GM18868 (cell line): ENCODE measurements around the gene EBF3.

Experiments
- ATAC-seq: cut with Tn5 transposase; IDR thresholded peaks from one replicate; pipeline ENCODE4 v1.9.1; 2021; ENCODE audit warnings: mild to moderate bottlenecking, moderate library complexity; ENCODE audit not compliant: unreplicated experiment

The EBF3 gene, protein sequence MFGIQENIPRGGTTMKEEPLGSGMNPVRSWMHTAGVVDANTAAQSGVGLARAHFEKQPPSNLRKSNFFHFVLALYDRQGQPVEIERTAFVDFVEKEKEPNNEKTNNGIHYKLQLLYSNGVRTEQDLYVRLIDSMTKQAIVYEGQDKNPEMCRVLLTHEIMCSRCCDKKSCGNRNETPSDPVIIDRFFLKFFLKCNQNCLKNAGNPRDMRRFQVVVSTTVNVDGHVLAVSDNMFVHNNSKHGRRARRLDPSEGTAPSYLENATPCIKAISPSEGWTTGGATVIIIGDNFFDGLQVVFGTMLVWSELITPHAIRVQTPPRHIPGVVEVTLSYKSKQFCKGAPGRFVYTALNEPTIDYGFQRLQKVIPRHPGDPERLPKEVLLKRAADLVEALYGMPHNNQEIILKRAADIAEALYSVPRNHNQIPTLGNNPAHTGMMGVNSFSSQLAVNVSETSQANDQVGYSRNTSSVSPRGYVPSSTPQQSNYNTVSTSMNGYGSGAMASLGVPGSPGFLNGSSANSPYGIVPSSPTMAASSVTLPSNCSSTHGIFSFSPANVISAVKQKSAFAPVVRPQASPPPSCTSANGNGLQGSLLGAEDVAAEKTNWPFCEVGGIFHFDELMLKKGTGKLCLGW

DNA sequence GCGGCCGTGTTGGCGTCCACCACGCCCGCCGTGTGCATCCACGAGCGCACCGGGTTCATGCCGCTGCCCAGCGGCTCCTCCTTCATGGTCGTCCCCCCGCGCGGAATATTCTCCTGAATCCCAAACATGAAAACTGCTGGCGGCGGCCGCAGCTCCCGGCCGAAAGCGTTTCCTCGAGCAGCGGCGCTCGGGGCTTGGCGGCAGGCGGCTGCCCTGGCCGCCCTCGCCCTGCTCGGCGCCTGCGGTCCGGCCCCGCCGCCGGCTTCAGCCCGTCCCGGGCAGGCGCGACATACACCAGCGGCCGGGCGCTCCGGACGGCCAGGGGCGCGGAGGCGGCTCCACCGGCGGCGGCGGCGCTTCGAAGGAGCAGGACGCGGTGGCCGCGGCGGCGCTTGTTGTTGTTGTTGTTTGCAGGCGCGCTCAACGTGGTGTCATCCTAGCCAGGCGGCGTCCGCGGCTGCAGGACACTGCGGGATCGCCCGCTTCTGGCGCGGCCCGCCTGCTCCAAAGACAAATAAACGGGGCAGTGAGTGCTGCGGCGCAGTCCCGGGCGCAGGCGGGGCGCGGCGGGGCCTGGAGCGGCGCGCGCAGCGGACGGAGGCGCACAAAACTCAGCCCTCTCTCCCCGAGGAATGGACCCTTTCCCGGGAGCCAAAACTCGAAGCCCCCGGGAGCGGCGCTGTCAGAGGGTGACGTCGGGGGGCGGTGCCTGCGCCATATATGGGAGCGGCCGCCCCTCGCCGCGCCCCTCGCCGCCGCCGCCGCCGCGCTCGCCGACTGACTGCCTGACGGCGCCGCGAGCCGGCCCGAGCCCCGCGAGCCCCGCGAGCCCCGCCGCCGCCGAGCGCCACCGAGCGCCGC is at the start of gene EBF3:
EBF3 (minus strand) TSS at position 634 of the 861 bp plus-strand sequence; CDS start at position 128, 506 bp downstream.
- ATAC-seq, result no peak

DNA sequence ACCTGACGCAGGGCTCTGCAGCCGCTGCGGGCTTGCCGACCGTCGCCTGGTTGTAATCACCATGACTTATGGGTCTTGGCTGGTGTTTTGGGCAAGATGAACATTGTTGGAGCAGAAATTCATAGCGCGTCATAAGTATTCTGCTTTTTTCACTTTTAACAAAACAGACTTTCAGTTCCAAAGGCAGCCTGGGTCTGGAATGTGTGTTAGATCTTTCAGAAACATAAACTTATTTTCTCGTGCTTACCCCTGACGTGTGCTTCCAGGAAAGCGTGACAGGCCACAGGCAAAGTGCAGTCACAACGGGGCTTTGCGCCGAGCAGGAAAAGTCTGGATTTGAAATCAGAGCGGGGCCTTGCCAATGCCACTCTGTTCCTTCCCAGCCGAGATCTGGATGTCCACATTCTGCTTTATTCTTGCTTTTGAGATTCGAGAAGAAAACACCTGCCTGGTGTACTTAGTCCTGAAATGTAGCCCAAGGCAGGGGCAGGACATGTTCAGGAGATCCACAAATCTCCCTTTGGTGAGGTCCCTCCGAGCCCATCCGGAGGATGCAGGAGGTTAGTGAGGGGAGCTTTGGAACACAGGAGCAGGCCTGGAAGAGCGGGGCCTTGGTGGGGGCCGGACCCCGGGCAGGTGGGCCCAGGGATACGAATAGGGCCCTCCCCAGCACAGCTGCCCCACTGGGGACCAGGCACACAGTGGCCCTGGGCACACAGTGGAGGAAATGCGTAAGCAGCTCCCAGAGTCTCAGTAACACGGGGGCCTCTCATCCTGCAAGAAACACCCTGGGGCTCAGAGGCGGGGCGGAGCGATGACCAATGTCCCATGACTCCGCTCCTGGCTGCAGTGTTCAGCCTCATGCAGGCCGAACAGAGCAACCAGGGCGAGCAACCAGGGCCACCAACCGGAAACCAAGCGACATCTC is 49.5 kb upstream of the EBF3 start:
- ATAC-seq, result no peak

DNA sequence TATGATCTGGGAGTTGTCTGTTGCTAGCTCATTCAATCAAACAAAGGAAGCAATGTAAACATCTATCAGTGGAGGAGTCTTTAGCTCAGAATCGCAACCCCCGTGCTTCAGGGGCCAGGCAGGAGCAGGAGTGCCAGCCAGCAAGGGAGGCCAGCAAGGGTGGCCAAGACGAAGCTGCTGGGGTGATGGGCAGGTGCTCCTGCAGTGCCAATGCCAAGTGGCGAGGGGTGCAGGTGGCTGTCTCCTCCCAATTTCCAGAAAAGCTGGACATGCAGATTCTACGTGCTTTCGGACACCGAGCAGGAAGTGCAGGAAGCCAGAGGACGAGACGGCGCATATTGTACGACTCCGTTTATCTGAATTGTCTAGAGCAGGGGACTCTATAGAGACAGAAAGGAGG is 48.1 kb upstream of the EBF3 start:
- ATAC-seq, result no peak

DNA sequence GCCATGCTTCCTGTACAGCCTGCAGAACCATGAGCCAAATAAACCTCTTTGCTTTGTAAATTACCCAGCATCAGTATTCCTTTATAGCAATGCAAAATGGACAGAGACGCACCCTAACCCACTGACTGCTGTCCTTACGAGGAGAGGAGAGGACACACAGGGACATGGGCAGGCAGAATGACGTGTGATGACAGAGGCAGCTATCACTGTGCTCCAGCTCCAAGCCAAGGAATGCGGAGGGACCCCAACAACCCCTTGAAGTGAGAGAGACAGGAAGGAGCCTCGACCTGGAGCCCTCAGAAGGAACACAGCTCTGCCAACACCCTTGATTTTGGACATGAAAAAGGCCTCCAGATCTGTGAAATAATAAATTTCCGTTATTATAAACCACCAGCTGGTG is 46.6 kb upstream of the EBF3 start:
- ATAC-seq, result no peak

DNA sequence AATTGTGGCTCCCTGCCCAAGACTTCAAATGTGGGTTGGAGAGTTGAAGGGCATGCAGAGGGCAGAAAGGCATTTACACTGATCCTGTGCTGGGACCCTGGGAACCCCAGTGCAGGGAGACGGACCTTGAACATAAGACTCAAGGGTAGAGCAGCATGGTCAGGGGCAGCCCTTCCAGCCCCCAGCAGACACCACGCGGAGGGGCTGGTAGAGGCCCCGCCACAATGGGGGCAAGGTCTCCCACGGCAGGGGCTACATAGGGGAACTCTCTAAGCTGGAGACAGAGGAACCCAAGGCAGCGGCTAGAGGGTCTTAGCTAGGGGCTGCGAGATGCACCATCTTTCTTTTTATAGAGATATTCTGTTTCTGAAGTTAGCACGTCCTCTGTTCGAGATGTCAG is 45.2 kb upstream of the EBF3 start:
- ATAC-seq, result no peak

DNA sequence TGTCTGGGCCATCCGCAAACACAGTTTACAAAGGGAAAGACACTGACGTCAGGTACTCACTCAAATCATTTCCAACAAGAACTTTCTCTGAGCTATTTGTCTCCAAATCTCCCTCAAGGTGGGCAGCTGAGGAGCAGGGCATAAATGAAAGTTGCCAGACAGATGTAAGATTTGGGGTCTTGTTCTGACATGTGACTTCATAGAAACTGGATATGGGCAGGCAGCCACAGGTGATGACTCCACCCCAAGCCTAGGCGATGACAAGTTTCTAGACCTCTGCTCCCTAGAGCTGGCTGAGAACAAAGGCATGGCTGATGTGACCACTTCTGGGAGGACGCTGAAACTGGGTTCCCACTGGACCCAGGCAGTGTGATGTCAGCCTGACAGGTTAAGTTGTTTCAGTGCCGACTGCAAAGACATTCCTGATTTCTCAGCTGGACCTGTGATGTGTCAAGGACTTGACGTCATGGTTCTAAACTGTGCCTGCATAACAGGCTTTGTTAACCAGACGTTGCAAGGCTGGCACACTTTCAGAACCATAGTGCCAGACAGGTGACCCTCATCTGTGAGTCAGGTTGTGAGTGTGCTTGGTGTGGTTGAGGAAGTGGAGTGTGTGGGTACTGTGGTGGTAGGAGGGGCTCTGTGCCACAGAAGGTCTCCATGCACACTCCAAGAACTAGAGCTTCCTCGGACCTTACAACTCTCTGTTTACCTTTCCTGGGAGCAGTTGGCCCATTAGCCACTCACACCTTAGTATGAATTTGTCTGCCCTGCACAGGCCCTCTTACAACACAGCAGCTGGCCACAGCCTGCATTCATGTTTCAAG is 39.9 kb upstream of the EBF3 start:
- ATAC-seq, result no peak

DNA sequence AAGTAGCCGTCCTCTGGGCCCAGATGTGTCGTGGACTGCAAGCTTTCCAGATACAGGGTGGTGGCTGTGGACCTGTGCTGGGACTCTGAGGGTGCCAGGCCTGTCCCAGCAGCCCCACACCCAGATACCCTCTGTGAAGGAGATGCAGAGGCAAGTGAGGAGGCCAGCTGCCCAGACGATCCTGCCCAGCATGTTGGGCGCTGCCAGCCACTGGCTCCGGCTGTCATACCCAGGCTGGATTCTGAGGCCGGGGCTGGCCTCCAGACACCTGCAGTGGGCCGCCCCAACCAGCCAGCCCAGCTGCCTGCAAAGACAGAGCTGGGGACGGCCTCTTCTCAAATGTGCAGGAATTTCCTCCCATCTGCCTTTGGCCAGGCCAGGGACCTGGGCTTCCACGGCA is 39.1 kb upstream of the EBF3 start:
- no peak for ATAC-seq

DNA sequence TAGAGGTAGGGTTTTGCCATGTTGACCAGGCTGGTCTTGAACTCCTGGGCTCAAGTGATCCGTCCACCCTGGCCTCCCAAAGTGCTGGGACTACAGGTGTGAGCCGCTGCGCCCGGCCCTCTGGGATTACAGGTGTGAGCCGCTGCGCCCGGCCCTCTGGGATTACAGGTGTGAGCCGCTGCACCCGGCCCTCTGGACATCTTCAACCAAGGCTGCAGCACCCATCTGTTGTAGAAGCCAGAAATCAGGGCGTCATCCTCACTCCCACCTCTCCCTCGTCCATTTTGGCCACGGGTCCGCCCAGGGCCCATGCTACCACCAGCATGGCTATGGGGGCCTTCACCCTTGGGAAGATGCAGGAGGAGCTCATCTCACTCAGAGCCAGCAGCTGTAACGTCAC is 38.5 kb upstream of the EBF3 start:
- ATAC-seq, result no peak

DNA sequence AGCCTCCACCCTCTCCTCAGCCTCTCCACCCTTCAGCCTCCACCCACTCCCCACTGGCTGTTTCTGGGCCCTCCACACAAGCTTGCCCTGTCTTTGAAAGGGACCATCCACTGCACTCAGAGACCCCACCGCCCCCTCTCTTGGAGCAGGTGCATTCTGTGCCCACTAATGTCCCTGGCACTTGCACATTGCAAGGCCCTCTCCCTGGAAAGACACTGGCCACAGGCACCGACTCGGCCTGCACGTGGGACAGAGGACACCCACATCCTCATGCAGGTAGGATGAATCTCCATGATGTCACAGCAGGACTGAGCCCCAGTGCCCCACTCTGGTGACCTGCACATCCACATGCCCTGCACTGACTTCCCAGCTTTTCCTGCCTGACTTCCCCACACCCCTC is 36.8 kb upstream of the EBF3 start:
- no peak for ATAC-seq

DNA sequence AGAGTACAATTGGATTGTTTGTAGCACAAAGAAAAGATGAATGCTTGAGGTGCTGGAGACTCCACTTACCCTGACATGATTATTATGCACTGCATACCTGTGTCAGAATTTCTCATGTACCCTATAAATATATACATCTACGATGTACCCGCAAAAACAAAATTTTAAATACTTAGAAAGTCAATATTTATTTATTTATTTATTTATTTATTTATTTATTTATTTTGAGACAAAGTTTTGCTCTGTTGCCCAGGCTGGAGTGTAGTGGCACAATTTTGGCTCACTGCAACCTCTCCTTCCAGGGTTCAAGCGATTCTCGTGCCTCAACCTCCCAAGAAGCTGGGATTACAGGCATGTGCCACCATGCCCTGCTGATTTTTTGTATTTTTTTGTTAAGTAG is 35.1 kb upstream of the EBF3 start:
- no peak for ATAC-seq

DNA sequence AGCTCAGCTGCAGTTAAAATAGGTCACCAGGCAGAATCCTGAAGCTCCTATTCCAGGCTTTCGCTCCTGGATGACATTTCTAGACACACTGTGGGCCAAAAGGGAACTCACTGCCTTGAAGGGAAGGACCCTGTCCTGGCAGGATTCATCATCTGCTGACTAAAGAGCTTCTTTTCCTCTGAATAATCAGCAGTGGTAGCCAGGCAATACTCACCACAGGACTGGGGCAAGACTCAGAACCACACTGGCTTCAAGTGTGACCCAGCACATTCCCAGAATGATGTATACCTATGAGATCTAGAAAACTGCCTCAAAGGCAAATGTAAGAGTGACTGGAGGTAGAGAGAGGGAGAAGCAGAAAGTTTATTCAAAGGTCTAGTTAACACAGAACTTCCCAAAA is 29.5 kb upstream of the EBF3 start:
- ATAC-seq, result no peak

DNA sequence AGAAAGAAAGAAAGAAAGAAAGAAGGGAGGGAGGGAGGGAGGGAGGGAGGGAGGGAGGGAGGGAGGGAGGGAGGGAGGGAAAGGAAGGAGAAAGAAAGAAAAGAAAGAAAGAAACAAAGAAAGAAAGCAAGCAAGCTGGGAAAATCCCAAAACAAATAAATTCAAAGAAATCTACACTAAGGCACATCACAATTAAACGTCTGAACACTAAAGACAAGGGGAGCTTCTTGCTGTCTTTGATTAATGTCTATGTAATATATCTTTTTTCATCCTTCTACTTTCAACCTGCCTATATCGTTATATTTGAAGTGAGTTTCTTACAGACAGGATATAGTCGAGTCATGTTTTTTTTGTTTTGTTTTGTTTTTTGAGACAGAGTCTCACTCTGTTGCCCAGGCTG is 28.3 kb upstream of the EBF3 start:
- no peak for ATAC-seq

DNA sequence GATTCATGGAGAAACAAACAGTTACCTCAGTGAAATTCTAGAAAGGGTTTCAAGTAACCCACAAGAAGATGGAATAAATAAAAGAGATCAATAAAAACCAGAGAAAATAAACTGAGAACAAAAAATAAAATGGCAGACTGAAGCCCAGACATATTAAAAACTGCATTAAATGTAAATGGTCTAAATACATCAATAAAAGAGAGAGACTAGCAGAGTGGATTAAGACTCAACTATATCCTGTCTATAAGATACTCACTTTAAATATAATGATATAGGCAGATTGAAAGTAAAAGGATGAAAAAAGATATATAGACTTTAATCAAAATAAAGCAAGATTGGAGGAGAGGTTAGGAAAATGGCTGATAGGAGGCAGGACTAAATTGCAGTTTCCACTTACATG is 18.8 kb upstream of the EBF3 start:
- no peak for ATAC-seq

DNA sequence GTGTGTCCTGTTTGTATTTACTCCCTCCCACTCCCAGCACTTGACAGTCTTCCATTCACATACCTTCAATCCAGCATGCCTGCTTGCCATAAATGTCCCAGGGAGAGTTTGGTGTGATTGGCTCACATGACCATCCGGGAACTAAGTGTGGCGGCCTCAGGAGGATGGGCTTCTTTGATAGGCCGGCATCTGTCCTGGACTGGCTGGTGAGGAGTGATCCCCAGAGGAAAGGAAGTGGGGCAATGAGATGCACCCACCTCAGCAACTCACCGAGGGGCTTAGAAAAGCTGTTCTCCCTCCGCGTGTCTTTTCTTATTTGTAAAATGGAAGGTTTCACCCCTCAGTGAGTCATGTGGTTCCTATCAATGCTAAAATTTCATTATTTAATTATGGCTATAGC is 14.9 kb upstream of the EBF3 start:
- ATAC-seq, result no peak

DNA sequence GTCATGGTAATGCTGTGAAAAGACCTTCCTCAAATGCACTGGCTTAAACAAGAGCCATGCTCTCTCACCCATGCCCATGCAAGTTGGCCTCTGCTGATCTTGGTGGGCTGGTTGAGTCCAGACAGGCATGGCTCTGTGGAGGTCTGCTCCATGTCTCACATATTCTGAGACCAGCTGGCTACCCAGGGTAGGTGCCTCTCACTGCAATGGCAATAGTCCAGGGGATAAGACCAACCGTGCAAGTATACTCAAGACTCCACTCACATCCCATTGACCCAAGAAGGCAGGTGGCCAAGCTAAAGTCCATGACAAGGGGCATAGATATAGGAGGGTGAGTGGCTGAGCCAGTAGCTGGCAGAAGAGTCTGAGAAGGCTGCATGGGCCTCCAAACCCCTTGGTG is 14.2 kb upstream of the EBF3 start:
- ATAC-seq, result no peak

DNA sequence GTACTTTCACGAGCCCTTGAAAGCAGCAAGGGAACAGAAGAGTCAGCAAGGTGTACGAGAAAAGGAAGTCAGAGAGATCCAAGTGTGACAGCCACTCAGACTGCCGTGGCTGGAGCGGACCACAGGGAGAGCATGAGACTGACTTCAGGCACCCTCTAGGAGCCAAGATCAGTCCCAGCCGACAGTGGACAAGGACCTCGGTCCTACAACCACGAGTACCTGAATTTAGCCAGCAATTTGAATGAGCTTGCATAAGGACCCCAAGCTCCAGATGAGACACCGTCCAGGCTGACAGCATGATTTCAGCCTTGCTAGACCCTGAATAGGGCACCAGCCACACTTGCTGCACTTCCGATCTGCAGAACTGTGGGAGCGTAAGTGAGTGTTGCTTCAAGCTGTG is 13.7 kb upstream of the EBF3 start:
- no peak for ATAC-seq

DNA sequence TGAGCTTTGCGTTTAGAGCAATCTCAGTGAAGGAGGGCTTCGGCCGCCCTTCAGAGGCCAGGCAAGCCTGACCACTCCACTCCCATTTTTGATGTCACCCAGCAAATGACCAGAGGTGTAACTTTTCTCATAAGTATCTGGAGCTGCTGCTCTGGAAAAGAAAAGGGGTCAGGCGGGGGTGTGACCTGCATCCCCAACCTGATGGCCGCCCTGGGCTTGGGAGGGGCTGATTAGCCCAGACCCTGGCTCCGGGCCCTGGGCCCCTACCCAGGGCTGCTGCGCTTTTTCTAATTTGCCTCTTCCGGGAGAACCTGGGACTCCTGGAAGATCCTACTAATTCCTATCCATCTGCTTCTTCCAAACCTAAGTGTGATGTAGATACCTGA is 9.6 kb upstream of the EBF3 start:
- ATAC-seq, result no peak

DNA sequence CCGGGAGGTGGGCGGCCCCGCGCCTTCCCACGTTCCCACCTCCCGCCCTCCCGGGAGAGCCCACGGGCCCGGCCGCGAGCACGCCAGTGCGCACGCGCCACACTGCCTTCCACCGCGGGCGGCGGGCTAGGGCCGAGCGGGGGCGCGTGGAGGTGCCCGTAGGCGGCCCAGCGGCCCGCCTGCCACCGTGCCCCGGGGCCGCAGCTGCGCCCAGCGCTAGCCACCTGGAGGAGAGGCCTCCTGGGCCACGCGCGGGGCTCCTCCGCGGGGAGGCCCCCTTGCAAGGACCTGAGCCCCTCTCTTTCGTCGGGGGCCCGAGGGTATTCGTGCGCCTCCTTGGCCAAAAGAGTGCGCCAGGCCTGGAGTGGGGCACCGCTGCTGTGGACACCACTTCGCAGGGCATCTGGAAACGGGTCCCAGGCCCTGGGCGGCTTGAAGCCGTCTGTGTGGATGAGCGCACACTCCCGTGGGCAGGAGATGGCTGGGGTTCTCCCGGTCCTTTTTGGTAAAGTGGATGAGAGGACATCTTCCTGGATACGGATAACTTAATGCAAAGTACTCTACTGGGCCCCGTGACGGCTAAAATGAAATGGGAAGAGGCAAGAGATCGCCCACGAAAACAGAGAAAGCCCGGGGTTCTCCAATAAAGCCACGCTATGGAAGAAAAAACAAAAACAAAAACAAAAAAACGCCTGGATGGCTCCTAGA is 9.0 kb upstream of the EBF3 start:
- no peak for ATAC-seq
